Neutrophil (primary cell): Measurements from ENCODE around the gene EVPL.

Experiments
- H3K27ac ChIP-seq: fragments of 200-600 bp; sonication (generic); 2 replicates; pipeline ENCODE4 v1.5.1; 2016; ENCODE audit warnings: mild to moderate bottlenecking, moderate library complexity
- H3K27me3 ChIP-seq: fragments of 200-600 bp; sonication (generic); 2 replicates; pipeline ENCODE4 v1.6.0; 2016; ENCODE audit warnings: mild to moderate bottlenecking
- H3K36me3 ChIP-seq: fragments of 200-600 bp; sonication (generic); 2 replicates; pipeline ENCODE4 v1.5.1; 2017
- H3K4me1 ChIP-seq, 2 experiments: fragments of 200-600 bp in 1 of 2; sonication (generic) in 1 of 2; 1 replicate in 1 of 2; 2 replicates in 1 of 2; pipeline versions ENCODE4 v1.5.1 to v1.6.1; 2013 to 2016; ENCODE audit warnings: low read depth in 1 of 2, low read length in 1 of 2, mild to moderate bottlenecking in 1 of 2, moderate library complexity in 1 of 2; ENCODE audit not compliant: control insufficient read depth in 1 of 2, insufficient read depth in 1 of 2
- H3K4me3 ChIP-seq, 2 experiments: fragments of 200-600 bp in 1 of 2; sonication (generic) in 1 of 2; 1 replicate in 1 of 2; 2 replicates in 1 of 2; pipeline ENCODE4 v1.5.1; 2013 to 2016; ENCODE audit warnings: low read depth in 1 of 2, low read length in 1 of 2, mild to moderate bottlenecking in 1 of 2, moderate library complexity in 1 of 2
- H3K9me3 ChIP-seq: fragments of 200-600 bp; sonication (generic); 2 replicates; pipeline ENCODE4 v1.5.1; 2016
- TF ChIP-seq, protein P1 (sequence below): fragments of 200-600 bp; sonication (generic); IDR thresholded peaks from 2 replicates; pipeline ENCODE4 v1.5.1; 2016; ENCODE audit warnings: antibody characterized with exemption

EVPL gene

DNA sequence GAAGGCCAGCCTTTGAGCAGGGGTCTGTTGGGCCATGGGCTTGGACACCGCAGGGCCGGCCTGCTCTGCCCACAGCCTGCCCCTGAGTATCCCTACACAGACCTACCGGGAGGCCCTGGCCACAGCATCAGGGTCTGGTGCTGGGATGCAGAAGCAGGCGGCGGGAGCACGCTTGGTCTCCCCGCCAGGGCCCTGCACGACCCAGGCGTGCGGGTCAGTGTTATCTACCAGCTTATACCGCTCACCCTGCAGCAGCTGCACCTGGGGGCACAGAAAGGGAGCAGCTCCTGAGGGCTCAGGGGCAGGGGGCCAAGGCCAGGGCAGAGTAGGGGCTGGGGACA lies 8.8 kb downstream of the EVPL start:
- Histone ChIP-seq H3K27ac (no peak overlapping the region), H3K4me3 (no peak overlapping the region), H3K27me3 (peaks cover 5% of the 10 kb centered on the region), H3K36me3 (no peaks in the 10 kb centered on the region), H3K9me3 (no peaks in the 10 kb centered on the region), H3K4me1 (peaks cover 0 to 4% of the 10 kb centered on the region in 2 experiments)
- TF ChIP-seq, protein P1, sequence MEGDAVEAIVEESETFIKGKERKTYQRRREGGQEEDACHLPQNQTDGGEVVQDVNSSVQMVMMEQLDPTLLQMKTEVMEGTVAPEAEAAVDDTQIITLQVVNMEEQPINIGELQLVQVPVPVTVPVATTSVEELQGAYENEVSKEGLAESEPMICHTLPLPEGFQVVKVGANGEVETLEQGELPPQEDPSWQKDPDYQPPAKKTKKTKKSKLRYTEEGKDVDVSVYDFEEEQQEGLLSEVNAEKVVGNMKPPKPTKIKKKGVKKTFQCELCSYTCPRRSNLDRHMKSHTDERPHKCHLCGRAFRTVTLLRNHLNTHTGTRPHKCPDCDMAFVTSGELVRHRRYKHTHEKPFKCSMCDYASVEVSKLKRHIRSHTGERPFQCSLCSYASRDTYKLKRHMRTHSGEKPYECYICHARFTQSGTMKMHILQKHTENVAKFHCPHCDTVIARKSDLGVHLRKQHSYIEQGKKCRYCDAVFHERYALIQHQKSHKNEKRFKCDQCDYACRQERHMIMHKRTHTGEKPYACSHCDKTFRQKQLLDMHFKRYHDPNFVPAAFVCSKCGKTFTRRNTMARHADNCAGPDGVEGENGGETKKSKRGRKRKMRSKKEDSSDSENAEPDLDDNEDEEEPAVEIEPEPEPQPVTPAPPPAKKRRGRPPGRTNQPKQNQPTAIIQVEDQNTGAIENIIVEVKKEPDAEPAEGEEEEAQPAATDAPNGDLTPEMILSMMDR = no peak

DNA sequence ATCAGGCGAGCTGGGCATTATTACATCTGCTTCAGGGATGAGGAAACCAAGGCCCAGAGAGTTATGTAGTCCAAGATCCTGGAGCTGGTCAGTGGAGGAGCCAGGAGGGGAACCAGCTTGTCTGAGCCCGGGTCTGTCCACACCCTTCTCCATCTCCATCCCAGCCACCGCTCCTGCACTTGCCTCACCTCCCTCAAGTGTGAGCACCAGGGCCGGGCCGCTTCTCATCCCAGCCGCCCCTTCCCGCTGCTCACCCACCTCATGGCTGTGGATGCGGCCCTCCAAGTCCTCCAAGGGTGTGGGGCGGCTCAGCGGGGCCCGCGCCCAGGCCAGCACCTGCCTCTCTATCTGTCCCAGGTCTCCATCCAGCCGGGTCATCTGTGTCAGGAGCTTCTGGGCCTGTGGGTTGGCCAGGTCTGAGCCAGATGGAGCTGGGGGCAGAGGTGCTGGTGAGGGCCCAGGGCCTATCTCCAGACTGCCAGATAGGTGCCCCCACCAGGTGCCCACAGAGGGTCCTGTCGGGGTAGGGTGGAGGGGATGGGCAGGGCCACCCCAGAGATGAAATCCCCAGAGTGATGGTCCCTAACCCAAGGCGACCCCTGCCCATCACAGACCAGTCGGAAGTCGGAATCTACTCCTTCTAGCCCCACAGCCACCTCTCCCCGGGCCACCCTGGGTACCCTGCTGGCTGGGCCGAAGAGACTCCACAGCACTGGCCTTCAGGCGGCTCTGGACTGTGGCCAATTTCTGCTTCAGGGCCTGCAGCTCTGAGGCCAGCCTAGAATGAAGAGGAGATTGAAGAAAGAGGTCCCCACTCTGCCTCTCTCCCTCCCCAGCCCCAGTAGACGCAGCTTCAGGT lies 9.4 kb downstream of the EVPL start:
- Histone ChIP-seq H3K4me3 (no peak overlapping the region), H3K36me3 (no peaks in the 10 kb centered on the region), H3K27ac (no peak overlapping the region), H3K9me3 (no peaks in the 10 kb centered on the region), H3K4me1 (peaks cover 0 to 4% of the 10 kb centered on the region in 2 experiments), H3K27me3 (peaks cover 5% of the 10 kb centered on the region)
- TF ChIP-seq, protein P1 = no peak

DNA sequence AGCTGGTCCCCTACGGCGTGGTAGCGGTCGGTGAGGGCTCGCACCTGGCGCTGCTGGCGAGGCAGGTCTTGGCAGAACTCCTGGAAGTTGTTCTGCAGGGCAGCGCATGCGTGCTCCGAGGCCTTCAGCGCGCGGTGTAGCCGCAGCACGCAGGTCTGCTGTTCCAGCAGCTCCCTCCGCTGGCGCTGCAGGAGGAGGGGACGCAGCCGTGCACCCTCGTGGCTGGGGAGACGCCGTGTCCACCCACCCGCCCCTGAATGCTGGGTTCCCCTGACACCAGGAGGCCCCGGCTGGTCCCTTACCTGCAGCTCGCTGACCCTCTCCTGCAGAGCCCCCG lies 12.2 kb downstream of the EVPL start:
- Histone ChIP-seq H3K4me3 (no peak overlapping the region), H3K9me3 (no peaks in the 10 kb centered on the region), H3K36me3 (no peaks in the 10 kb centered on the region), H3K27me3 (peaks cover 5% of the 10 kb centered on the region), H3K4me1 (peaks cover 0 to 4% of the 10 kb centered on the region in 2 experiments), H3K27ac (no peak overlapping the region)
- TF ChIP-seq, protein P1 = no peak

DNA sequence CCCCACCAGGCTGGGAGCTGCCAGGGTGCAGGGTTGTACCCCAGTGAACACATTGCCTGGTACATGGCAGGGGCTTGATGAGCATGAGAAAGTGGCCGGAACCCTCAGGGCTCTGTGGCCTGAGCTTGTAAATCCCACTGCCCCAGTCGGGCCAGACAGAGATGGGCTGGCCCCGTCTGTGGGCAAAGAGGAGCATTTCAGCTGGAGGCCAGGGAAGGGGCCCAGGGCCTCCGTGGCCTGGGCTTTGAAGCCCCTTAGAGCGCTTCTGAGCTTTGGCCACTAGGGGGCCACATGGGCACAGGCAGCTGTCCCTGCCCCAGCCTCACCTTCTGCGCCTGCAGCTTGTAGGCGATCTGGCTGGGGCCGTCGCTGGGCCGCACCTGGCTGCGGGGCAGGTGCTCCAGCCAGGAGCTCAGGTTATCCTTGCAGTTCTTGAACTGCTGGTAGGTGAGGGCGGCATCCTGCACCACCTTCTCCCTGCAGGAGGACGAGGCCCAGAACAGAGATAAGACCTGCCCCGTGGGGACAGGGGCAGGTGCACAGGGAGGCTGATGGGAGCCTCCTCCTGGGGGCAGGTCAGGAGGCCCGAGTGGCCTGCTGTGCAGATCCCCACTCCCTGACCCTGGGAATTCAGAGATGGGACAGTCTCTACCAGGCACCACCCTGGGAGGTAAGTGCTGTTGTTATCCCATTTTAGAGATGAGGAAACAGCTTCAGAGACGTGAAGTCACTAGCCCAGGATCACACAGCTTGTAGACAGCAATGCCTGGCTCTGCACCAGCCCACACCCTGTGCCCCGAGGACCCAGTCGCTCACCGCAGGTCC lies 12.8 kb downstream of the EVPL start:
- no peak overlapping the region for H3K27ac ChIP-seq
- H3K9me3 ChIP-seq = no peaks in the 10 kb centered on the region
- H3K4me3 ChIP-seq = no peak overlapping the region
- TF ChIP-seq, protein P1 = peak; percentile 82
- H3K4me1 ChIP-seq = peaks cover 0 to 4% of the 10 kb centered on the region in 2 experiments
- H3K36me3 ChIP-seq = no peaks in the 10 kb centered on the region
- H3K27me3 ChIP-seq = peaks cover 5% of the 10 kb centered on the region

DNA sequence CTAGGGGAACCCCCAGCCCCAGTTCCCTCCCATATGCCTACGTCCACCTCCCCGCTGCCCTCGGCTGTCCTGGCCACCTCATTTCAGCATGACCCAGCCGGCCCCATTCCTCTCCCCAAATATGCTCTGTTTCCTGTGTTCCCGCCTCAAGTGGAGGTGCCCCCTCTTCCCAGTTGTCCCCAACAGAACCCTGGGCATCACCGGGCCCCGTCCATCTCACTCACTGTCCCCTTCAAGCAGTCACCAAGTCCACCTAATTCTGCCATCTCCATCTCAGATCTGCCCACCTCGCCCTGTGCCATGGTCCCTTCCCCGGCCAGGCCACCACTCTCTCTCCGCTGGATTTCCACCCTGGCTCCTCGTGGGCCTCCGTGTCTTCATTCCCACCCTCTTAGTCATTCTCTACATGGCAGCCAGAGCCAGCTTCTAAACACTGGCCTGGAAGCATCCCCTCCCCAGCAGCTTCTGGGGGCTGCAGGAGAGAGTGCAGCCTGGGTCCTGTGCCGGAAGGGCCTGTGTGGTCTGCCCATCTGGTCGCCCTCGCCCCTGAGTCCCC lies 13.7 kb downstream of the EVPL start:
- Histone ChIP-seq H3K36me3 (no peaks in the 10 kb centered on the region), H3K27me3 (peaks cover 5% of the 10 kb centered on the region), H3K27ac (no peak overlapping the region), H3K4me1 (peaks cover 0 to 4% of the 10 kb centered on the region in 2 experiments), H3K9me3 (no peaks in the 10 kb centered on the region), H3K4me3 (no peak overlapping the region)
- TF ChIP-seq, protein P1 = no peak
